Endothelial cell of umbilical vein (primary cell): Measurements from ENCODE around the gene CFAP300.

Experiments used
- CTCF ChIP-seq, 2 donors: IDR thresholded peaks; 1 replicate in 1 of 2; 2 replicates in 1 of 2; pipeline ENCODE4 v1.5.1; 2011; ENCODE audit warnings: low read length in 2 of 2, mild to moderate bottlenecking in 2 of 2, moderate library complexity in 2 of 2, control low read depth in 1 of 2, inconsistent platforms in 1 of 2, low read depth in 1 of 2; ENCODE audit not compliant: insufficient read depth in 1 of 2; ENCODE audit errors: extremely low read depth in 1 of 2
- EZH2 ChIP-seq: IDR thresholded peaks from 2 replicates; pipeline ENCODE4 v1.6.1; 2012; ENCODE audit warnings: borderline replicate concordance, low read depth, mild to moderate bottlenecking, moderate library complexity, low read length, inconsistent platforms; ENCODE audit not compliant: severe bottlenecking
- FOS ChIP-seq: IDR thresholded peaks from 2 replicates; pipeline ENCODE4 v1.6.1; 2011; ENCODE audit warnings: mild to moderate bottlenecking, low read length, moderate library complexity, borderline replicate concordance; ENCODE audit not compliant: insufficient read depth
- GATA2 ChIP-seq: IDR thresholded peaks from 2 replicates; pipeline ENCODE4 v1.7.0; 2011; ENCODE audit warnings: low read depth, mild to moderate bottlenecking, moderate library complexity, mixed read lengths, low read length; ENCODE audit not compliant: insufficient read length, insufficient read depth
- JUN ChIP-seq: IDR thresholded peaks from 2 replicates; pipeline ENCODE4 v1.6.1; 2011; ENCODE audit warnings: borderline replicate concordance, low read depth; ENCODE audit not compliant: insufficient read length, insufficient read depth
- MAX ChIP-seq: IDR thresholded peaks from 2 replicates; pipeline ENCODE4 v1.6.1; 2011; ENCODE audit not compliant: insufficient read depth, insufficient read length
- MYC ChIP-seq: IDR thresholded peaks from one replicate; pipeline ENCODE4 v1.6.1; 2011; ENCODE audit warnings: mild to moderate bottlenecking, low read depth, low read length
- POLR2A ChIP-seq: IDR thresholded peaks from 2 replicates; pipeline ENCODE4 v1.6.1; 2012; ENCODE audit warnings: low read depth, mild to moderate bottlenecking, control low read depth, low read length
- POLR2AphosphoS5 ChIP-seq: IDR thresholded peaks from 2 replicates; pipeline ENCODE4 v1.6.1; 2012; ENCODE audit warnings: low read depth, mild to moderate bottlenecking, control low read depth, low read length, moderate library complexity; ENCODE audit not compliant: insufficient read depth

DNA sequence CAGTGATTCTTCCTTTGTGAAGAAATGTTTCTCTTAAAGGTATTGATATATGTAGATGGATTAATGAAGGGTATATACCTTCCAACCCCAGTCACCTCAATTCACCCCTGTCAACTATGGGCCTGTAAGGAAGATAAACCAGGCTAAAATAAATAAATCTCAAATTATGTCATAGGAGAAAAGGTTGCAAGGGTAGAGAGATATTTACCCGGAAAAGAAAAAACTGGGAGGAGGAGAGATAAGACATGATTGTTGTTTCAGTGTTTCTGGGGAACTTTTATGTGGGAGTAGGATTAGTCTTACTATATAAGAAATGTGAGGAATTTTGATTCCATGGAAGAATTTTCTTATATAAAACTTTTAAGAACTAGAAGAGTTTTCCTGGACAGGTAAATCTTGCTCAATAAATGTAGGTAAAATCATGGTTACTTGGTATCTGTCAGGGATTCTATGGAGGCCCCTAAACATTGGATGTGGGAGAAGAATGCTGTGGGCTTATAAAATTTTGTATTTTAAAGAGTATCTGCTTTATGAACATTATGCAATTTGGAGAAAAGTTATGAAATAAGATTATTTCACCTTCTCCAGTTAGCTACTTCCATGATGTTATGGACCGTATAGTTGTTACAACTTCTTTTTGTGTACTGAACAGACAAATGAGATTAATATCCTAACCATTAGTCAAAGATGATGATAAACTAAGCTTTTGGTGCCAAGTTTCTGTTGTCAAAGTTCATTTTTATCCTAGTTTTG, 69.4 kb downstream of the CFAP300 start:
- TF ChIP-seq CTCF (IDR thresholded peaks at IDR 0.05; ENCODE audit: extremely low read depth in 1 of 2, insufficient read depth in 1 of 2, low read depth in 1 of 2, low read length in 2 of 2), result no peak
- no peak for TF ChIP-seq EZH2
- TF ChIP-seq JUN, result no peak
- no peak for TF ChIP-seq POLR2A
- no peak for TF ChIP-seq MAX
- no peak for TF ChIP-seq POLR2AphosphoS5
- TF ChIP-seq MYC, result no peak
- TF ChIP-seq FOS, result no peak
- no peak for TF ChIP-seq GATA2
